ENCODE data around the gene ZNF124.
"Not testable (repeated sequence)": the region's sequence is repeated elsewhere in the genome, so short reads cannot be mapped to it uniquely, and the experiment has no call there.

ZNF124 gene

DNA sequence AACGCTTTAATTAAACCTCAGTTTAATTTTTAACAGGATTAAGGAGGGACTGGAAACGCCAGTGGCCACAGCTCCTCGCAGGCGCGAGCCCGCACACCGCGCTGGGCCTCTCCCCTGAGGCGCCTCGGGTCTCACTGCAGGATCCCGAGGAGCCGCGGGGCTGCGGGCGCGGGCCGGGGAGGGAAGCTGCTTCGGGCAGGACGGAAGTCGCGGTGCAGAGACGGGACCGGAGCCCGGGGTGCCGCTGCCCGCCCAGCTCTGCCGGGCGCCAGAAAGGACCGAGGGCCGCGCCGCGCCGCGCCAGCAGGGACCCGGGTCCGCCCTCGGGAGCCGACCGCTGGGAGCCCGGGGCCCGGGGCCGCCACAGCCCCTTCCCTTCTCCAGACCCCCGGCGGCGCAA lies 377 bp downstream of the ZNF124 start:
- DNase-seq = not testable (repeated sequence)

DNA sequence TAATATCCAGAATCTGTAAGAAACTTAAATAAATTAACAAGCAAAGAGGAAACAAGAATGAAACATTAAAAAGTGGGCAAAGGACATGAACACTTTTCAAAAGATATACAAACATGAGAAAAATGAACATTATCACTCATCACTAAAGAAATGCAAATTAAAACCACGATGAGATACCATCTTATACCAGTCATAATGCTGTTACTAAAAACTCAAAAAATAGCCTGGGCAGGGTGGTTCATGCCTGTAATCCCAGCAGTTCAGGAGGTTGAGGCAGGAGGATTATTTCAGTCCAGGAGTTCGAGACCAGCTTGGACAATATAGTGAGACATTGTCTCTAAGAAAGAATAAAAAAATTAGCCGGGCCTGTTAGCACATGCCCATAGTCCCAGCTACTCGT lies 6.1 kb downstream of the ZNF124 start:
- no peak for DNase-seq

DNA sequence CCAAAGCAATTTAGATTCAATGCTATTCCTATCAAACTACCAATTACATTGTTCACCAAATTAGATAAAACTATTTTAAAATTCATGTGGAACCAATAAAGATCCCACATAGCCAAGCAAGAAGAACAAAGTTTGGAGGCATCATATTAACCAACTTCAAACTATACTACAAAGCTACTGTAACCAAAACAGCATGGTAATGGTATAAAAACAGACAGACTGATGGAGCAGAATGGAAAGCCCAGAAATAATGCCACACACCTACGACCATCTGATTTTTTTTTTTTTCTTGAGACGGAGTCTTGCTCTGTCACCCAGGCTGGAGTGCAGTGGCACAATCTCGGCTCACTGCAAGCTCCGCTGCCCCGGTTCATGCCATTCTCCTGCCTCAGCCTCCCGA lies 7.1 kb downstream of the ZNF124 start:
- DNase-seq = no peak

DNA sequence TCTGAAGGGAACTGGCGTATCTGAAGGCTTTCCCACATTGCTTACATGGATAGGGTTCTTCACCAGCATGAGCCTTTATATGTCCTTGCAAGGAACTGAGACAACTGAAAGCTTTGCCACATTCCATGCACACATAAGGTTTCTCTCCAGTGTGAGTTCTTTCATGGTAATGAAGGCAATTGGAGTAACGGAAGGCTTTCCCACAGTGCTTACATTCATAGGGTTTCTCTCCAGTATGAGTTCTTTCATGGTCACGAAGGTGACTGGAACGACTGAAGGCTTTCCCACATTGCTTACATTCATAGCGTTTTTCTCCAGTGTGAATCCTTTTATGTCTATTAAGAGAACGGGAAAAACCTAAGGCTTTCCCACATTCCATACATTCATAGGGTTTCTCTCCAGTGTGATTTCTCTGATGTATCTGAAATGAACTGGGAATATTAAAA lies 15.0 kb downstream of the ZNF124 start:
- no peak for DNase-seq

DNA sequence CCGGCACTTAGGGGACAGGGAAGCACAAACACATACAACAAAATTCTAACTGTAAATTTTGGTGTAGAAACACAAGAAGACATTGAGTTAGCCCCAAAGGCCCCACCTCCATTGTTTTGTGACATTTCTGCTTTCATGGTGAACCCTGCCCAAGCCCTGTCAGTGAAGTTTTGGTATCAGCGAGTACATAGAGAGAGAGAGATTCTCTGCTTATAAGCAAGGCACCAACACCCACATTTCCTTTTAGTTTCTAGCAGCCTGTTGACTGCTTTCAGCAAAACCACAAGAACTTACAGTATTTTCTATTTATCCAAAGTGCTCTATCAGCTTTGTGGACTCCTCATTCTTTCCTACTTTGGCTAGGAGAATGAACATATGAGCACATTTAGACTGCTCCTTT lies 24.0 kb downstream of the ZNF124 start:
- DNase-seq = no peak

DNA sequence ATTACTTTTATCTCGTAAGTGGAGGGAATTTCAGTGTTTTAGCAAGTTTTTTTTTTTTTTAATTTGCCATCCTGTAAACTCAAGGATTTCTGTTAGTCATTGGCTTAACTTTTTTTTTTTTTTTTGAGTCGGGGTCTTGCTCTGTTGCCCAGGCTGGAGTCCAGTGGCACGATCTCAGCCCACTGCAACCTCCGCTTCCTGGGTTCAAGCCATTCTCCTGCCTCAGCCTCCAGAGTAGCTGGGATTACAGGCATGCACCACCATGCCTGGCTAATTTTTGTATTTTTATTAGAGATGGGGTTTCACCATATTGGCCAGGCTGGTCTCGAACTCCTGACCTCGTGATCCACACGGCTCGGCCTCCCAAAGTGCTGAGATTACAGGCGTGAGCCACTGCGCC lies 24.7 kb downstream of the ZNF124 start:
- DNase-seq = not testable (repeated sequence)

DNA sequence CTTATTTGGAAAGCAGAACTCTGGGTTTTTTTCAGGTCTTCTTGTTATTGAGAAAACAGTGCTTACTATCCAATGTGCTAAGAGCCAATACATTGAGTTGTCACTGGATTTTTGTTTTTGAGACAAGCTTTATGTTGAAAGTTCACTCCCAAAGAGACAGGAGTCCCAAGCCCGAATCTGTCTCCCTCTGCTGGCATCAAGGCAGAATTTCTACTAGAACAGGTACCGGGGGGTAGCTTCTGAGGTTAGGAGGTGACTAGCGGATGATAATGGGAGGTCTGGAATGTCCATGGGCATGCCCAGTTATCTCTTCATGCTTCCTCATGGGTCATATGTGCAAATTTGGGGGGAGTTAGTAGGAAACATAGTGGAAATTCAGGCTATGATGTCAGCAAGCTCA lies 25.1 kb downstream of the ZNF124 start:
- no peak for DNase-seq

DNA sequence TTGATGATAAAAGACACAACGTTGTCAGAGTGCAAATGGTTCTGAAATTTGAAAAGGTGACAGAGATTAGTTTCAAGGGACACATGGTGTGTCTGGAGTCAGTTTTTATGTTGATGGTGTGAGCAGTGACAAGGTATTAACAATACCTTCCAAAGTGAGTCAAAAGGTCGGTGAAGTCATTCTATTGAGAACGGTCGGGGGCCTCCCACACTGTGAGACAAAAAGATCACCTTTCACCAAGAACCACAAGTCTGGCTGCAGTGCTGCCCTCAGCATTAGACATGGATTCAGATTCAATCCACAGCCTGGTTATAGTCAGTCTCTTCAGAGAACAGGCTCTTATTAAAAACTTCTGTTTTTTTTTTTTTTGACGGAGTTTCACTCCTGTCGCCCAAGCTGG lies 26.5 kb downstream of the ZNF124 start:
- DNase-seq = no peak

DNA sequence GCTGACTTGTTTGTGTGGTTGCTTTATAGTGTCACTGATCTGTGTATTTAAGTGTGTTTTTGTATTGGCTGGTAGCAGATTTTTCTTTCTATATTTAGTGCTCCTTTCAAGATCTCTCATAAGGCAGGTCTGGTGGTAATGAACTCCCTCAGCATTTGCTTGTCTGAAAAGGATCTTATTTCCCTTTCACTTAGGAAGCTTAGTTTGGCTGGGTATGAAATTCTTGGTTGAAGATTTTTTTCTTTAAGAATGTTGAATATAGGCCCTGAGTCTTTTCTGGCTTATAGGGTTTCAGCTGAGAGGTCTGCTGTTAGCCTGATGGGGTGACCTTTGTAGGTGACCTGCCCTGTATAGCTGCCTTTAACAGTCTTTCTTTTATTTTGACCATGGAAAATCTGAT lies 32.3 kb downstream of the ZNF124 start:
- DNase-seq = not testable (repeated sequence)

DNA sequence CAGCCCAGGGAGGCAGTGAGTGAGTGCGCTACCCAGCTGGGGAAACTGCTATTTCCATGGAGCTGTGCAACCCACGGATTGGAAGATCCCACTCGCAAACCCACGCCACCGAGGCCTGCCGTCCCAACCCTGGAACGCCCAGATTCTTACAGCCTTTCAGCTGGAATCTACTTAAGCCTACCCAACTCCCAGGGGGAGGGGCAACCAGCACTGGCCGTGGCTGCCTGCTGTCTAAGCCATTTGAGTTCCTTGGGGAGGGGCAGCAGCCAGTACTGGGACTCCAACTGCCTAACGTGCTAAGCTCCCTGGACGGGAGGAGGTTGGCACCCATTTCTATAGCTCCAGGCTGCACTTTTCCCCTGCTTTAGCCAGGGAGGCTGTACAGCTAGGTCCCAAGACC lies 40.6 kb downstream of the ZNF124 start:
- DNase-seq = no peak

DNA sequence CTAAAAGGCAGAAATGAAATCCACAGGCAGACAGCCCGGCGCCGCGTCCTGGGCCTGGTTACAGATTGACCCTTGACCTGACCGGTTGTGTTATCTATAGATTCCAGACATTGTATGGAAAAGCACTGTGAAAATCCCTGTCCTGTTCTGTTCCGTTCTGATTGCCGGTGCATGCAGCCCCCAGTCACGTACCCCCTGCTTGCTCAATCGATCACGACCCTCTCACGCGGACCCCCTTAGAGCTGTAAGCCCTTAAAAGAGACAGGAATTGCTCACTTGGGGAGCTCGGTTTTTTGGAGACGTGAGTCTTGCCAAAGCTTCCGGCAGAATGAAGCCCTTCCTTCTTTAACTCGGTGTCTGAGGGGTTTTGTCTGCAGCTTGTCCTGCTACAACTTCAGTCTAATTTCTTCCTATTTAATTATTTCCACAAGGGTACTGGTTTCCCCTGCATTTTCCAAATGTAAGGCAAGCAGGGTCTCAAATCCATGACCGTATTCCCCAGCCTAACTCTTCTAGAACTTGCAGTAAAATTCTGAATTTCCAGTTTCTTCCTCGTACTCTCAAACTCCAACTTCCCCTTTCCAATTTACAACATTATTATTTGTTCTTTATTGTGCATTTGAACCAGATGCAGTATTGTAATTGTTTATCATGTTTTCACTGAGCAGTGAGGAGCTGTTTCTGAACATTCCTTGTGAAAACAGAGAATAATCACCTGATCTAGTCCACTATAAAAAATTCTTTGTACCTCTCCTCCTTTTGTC lies 44.1 kb downstream of the ZNF124 start:
- DNase-seq = not testable (repeated sequence)

DNA sequence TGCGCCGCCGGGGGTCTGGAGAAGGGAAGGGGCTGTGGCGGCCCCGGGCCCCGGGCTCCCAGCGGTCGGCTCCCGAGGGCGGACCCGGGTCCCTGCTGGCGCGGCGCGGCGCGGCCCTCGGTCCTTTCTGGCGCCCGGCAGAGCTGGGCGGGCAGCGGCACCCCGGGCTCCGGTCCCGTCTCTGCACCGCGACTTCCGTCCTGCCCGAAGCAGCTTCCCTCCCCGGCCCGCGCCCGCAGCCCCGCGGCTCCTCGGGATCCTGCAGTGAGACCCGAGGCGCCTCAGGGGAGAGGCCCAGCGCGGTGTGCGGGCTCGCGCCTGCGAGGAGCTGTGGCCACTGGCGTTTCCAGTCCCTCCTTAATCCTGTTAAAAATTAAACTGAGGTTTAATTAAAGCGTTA lies 45.2 kb downstream of the ZNF124 start:
- not testable (repeated sequence) for DNase-seq

DNA sequence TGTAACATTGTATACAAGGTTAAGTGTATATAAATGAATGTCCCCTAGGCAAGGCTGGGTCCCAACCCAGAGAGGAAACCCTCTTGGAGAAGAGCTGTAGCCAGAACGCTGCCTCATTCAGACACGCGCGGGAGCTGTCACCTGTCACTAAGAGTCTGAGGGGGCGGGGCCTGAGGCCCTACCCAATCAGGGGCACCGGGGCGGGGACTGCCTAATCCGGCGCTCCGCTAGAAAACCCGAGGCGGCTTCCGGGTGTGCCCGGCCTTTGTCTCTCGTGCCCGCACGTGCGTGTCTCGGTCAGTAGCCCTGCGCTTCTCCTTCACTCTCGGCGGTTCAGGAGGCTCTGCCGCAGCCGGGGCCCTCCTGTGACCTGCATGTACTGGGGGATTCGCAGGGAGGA lies 45.7 kb downstream of the ZNF124 start:
- not testable (repeated sequence) for DNase-seq

DNA sequence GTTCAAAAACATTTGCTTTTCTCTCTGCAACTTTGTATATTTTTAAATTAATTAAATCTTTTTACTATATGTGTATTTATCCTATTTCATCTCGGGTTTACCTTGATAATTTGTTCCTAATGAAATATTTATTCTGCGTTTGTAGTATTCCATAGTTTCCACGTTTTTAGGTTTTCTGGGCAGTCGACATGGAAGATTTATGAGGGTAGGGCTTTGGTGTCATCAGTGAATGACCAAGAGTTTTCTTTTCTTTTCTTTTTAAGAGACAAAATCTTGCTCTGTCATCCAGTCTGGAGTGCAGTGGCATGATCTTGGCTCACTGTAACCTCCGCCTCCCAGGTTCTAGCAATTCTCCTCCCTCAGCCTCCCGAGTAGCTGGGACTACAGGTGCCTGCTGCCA lies 50.4 kb downstream of the ZNF124 start:
- no peak for DNase-seq

DNA sequence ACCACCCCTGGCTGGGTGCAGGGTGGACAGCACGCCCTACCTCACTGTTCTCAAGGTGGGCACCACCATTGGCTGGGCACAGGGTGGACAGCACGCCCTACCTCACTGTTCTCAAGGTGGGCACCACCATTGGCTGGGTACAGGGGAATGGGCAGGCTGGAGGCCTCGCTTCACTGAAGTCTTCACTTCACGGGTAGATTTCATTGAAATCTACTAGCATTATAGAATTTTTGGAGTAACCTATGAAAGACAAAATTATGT lies 51.5 kb downstream of the ZNF124 start:
- DNase-seq = not testable (repeated sequence)

DNA sequence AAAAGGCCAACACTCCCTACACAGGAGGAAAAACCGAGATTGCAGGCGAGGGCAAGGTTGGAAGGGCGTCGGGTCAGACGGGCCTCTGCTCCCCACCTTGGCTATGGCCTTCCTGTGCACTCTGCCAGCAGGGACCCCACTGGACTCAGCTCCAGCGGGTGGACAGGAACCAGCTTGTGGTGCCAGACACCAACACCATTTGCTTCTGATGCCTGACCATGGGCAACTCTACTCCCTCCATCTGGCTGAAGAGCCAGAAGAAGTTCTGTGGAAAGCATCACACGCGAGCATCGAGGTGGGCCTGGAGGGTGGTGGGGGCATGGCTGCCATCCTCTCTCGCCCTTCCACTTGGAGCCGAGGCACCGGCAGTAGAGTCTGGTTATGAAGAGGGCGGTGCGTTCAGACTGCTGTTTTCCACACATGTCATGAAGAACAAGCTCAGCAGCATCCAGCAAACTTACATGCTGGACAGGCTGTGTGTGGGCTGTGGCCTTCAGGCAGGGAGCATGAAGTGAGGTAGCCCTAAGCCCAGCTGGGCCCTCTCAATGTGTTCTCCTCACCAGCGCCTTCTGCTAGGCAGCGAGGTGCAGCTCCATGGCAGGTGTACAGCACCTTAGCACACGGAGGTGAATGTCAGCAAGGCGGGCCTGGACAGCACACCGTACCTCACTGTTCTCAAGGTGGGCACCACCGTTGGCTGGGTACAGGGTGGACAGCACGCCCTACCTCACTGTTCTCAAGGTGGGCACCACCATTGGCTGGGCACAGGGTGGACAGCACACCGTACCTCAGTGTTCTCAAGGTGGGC lies 52.0 kb downstream of the ZNF124 start:
- DNase-seq = no peak

DNA sequence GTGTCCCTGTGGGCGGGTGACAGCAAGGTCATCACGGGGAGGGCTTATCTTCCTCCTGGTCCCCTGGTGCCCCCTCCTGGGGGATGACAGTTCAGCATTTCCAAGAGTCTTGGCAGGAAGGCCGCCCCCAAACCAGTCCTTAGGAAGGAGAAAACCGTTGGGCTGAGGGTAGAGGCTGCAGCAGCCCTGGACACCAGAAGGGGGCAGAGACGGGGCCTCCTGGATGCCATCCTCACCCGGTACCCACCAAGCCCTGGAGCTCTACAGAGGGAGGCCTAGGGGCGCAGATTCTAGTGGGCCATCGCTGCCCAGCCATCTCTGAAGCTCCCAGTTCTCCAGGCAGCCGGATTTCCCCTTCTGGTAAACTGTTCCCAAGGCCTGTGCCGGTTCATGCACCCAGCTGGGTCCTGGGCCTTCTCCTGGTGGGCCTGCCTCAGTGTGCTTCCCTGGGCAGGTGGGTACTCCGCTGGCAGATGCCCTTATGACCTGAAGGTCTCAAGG lies 52.8 kb downstream of the ZNF124 start:
- no peak for DNase-seq

DNA sequence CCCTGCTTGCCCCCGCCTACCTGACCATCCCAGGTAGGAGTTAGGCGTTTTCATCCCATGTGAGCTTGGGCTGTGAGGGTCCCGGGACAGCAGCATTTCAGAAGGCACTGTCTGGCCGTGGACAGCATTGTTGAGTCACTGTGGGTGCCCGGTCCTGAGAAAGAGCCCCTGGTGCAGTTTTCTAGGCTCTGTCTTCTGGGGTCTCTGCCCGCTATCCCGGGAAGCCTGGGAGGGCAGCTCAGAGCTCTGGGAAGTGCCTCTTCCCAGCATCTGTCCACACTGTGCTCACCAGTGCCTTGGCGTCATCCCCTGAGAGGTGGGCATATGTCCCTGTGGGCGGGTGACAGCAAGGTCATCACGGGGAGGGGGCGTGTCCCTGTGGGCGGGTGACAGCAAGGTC lies 56.3 kb downstream of the ZNF124 start:
- DNase-seq = no peak

DNA sequence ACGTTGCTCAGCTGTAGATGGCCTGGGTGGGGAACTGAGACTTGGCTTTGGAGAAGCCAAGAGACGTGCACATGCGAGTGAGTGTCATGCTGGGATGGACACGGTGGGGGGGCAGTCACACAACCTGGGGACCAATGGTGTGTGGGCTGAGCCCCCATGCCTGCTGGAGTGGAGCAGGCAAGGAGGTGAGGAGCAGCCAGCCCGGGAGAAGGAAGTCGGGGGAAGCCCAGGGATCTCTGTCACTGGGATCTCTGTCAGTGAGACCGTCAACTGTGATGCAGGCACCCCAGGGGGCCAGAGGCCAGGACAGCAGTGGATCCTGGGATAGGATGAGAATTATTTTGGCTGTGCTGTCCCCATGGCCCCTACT lies 56.7 kb downstream of the ZNF124 start:
- DNase-seq = no peak

DNA sequence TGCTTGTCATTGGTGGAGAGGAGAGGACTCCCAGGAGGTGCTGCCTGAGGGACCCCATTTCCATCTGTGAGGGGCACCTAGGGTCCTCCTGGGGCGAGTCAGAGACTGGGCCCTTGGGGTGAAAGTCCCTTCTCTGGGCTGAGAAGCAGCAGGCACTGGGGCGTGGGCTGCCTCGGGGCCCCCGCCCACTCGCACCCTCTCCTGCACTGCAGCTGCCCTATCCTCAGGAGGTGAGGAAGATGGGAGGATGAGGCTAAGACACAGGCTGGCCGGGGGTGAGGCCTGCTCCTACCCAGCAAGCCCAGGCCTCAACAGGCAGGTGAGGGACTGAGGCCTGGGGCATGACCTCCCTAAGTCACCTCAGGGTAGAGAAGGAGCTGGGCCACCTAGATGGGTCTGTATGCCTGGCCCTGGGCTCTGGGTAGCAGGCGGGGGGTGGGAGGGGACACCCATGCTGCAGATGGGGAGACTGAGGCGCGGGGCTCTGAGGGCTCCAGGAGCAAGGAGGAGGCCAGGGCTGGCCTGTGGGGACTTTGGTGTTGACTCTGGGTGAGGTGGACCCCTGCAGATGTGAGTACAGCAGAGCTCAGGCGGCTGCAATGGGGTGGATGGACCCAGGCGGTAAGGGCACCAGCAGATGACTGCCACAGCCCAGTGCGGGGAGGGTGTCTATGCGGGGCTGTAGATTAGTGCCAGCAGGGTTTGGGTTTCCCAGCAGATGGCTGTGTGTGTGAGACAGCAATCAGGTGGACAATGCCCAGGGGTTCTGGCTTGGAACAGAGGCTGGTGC lies 57.3 kb downstream of the ZNF124 start:
- DNase-seq = no peak

DNA sequence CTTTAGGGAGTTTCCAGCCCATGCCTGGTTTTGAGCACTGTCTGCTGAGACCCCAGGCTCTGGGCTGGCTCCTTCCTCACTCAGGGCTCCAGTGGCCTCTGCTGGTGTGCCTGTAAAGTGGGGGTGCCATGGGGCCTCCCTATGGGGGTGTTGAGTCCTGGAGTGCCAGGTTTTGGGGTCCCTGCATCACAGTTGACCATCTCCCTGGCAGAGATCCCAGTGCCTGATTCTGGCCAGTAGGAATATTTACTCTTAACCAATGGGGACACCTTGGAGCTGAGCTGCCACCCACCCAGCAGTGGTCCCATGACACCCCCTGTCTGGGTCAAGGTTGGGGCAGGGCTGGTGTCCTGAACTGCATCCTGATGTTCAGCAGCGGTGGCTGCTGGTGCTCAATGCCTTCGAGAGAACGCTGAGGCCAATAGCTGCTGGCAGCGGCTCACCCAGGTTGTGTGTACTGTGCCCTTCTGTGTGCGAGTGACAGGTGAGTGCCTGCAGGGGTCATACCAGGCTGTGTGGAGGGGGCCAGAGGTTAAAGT lies 58.0 kb downstream of the ZNF124 start:
- no peak for DNase-seq

DNA sequence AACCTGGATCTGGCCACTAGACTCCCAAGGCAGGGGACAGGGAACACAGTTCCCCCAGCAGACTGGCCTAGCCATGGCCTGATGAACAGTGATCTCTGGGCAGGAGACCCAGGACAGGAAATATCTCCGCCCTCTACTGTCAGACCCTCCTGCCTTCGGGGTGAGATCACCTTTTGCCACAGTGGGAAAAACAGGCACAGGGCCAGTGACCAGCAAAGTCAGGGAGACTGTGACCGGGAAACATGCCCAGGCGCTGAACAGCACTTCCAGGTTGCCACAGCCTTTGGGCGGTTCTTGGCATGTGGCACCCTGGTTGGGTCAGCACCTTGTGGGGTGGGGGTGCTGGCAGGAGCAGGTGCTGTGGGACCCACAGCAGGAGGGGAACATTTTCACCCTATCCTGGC lies 58.7 kb downstream of the ZNF124 start:
- no peak for DNase-seq

DNA sequence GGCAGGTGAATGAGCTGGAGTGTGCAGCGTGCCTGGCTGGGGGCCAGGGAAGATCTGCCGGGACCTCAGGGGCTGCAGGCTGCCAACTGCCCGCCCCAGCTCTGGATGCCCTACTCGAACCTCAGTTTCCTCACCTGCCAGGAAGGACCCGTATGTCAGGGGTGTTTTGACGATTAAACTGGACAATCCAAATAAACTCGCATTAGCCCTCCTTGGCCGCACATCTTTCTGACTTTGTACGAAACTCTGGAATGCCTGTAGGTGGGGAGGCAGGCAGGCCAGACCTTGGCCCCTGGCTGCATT lies 59.4 kb downstream of the ZNF124 start:
- DNase-seq = no peak
